Activated effector memory CD4-positive, alpha-beta T cell treated with Interleukin-2 at 50 U/mL for 16 hours (primary cell): ENCODE results near the gene CLDN20.

ENCODE experiments used
- DNase-seq: peaks from one replicate; pipeline ENCODE4 v3.0.0-alpha.2; 2020

The CLDN20 gene

DNA sequence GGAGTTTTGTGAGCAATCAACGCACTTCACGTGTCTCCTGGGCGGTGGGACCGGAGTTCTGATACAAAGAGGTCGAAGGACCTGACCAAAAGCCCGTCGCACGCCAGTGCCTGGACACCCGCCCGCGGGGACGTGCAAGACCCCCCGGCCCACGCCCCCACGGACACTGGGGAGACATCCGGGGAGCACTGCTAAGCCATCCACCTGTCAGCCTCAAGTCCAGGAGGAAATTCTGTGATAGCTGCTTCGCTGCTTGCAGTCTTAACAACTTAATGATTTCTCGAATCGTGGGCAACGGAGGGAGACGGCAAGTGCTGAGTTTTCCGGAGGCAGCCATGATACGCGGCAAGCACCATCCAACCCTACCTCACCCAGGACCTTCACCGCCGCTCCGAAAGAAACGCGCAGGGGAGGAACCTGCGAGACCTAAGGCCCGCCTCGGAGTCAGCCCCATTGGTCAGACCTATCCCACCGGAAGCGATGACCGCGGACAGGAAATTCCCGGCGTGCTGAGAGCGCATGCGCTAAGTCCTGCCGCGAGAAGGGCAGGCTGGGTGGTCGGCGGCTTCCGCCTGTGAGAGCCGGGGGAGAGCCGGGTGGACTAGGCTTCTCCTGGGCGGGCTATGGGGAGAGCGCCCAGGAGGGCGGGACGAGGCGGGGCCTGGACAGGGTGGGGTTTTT lies 50.4 kb downstream of the CLDN20 start, which contains the start of gene TFB1M:
Gene TFB1M, minus strand, starts transcription at position 393 of the 681 bp plus-strand sequence. Its CDS starts 56 bp downstream, at position 337.
- DNase-seq: peak; percentile 96

- no peak for DNase-seq
Measured at GRCh38 chr6:155314773-155315515, 51.1 kb downstream of the CLDN20 start.

DNA sequence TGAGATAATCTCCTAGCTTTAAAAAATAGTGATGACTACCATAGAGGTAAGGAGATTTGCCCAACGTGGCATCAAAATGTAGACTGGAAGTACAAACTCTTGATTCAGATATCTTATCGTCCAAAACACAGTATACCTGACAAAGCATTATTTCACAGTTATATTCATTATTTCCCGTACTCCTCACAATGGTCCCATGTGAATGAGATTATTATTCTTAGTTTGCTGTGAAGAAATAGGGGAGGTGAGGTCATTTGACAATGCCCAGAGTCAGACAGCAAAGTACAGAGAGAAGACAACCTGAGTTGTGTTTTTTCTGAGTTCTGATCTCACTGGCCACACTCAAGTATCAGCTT lies 51.7 kb downstream of the CLDN20 start:
- DNase-seq: no peak

- DNase-seq: no peak
Measured at GRCh38 chr6:155316419-155316818, 52.6 kb downstream of the CLDN20 start.

GRCh38 chr6:155317186-155317585 lies 53.4 kb downstream of the CLDN20 start:
- no peak for DNase-seq

DNA sequence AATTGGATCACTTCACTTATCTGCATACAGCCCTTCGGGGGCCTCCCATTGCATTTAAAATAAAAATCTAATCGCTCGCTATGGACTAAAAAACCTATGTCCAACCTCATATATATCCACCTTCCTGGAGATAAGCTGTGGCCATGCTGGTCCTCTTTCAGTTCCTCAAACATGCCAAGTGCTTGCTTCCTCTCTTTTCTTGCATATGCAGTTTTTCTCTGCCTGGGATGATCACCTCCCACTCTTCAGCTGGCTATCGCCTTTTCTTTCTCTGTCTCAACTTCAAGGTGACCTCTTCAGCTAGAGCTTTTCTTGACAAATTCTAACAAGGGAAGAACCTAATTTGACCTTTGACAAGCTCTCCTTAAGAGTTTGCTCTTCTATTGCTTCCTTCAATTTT lies 56.1 kb downstream of the CLDN20 start:
- no peak for DNase-seq

GRCh38 chr6:155324172-155324571 lies 60.4 kb downstream of the CLDN20 start:
- DNase-seq: no peak

DNA sequence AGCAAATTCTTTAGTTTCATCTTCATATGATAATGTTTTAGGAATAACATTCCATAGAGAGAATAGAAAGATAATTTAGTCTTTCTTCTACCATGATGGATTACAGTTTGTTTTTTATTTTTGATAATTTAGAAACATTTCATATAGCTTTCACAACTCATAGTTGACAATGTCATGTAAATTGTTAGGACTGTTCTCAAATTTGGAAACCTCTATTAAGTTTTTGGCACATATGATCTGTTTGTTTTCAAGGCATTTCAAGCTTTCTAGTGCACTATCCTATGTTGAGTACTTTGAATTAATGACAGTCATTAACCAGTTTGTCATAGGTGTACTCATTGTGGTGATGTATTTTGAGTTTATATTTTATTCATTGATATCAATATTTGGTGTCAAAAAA lies 61.2 kb downstream of the CLDN20 start:
- no peak for DNase-seq

- DNase-seq: no peak
Measured at GRCh38 chr6:155325700-155326516, 62.1 kb downstream of the CLDN20 start.
